Central memory CD8-positive, alpha-beta T cell (primary cell): ENCODE data around the gene ASCL2.

ENCODE experiments used
- ATAC-seq: fragments of 150-1000 bp; cut with Tn5 transposase; replicated peaks from 2 replicates; pipeline ENCODE4 v1.10.0; 2022; ENCODE audit warnings: mild to moderate bottlenecking, moderate FRiP score, moderate number of reproducible peaks; ENCODE audit not compliant: poor library complexity, severe bottlenecking; ENCODE audit errors: extremely low read depth
- DNase-seq, 2 donors: peaks; one replicate each; pipeline ENCODE4 v3.0.0; 2021; ENCODE audit warnings: low spot score in 2 of 2
- H3K27ac Mint-ChIP-seq: one replicate; pipeline ENCODE4 v1.8.0; 2022; ENCODE audit warnings: low read depth, mild to moderate bottlenecking, moderate library complexity, mixed read lengths
- H3K27me3 Mint-ChIP-seq: one replicate; pipeline ENCODE4 v1.8.0; 2022; ENCODE audit warnings: mixed read lengths
- H3K36me3 Mint-ChIP-seq: one replicate; pipeline ENCODE4 v1.8.0; 2022; ENCODE audit warnings: mild to moderate bottlenecking, moderate library complexity, mixed read lengths; ENCODE audit not compliant: insufficient read depth
- H3K4me1 Mint-ChIP-seq: one replicate; pipeline ENCODE4 v1.8.0; 2022; ENCODE audit warnings: mixed read lengths
- H3K4me3 Mint-ChIP-seq: one replicate; pipeline ENCODE4 v1.8.0; 2022; ENCODE audit warnings: mild to moderate bottlenecking, moderate library complexity, mixed read lengths
- H3K9me3 Mint-ChIP-seq: one replicate; pipeline ENCODE4 v1.8.0; 2022; ENCODE audit warnings: mixed read lengths

ASCL2 gene

GRCh38 chr11:2305788-2306451 lies 35.5 kb upstream of the ASCL2 start:
- Mint-ChIP-seq H3K36me3 (peaks cover 16% of the 10 kb centered on the region), H3K9me3 (no peaks in the 10 kb centered on the region), H3K4me1 (peaks cover 48% of the 10 kb centered on the region), H3K27ac (peak overlapping the region; percentile 98), H3K4me3 (peak overlapping the region; percentile 89), H3K27me3 (no peaks in the 10 kb centered on the region)
- DNase-seq: no peak
- no peak for ATAC-seq

- no peaks in the 10 kb centered on the region for H3K9me3 Mint-ChIP-seq
- peak overlapping the region; percentile 98 for H3K27ac Mint-ChIP-seq
- ATAC-seq (peak; percentile 40), DNase-seq (peak; percentile 66 to 85)
- H3K4me3 Mint-ChIP-seq: peak overlapping the region; percentile 89
- peaks cover 54% of the 10 kb centered on the region for H3K4me1 Mint-ChIP-seq
- H3K27me3 Mint-ChIP-seq: no peaks in the 10 kb centered on the region
- peaks cover 18% of the 10 kb centered on the region for H3K36me3 Mint-ChIP-seq
Measured at GRCh38 chr11:2305140-2305778, 34.9 kb upstream of the ASCL2 start.

GRCh38 chr11:2304506-2305139 lies 34.2 kb upstream of the ASCL2 start:
- ATAC-seq (no peak), DNase-seq (no peak)
- no peaks in the 10 kb centered on the region for H3K9me3 Mint-ChIP-seq
- H3K27ac Mint-ChIP-seq: peak overlapping the region; percentile 70
- peaks cover 19% of the 10 kb centered on the region for H3K36me3 Mint-ChIP-seq
- H3K27me3 Mint-ChIP-seq: no peaks in the 10 kb centered on the region
- H3K4me3 Mint-ChIP-seq: peak overlapping the region; percentile 89
- peaks cover 57% of the 10 kb centered on the region for H3K4me1 Mint-ChIP-seq

GRCh38 chr11:2303627-2304505 lies 33.5 kb upstream of the ASCL2 start:
- Mint-ChIP-seq H3K27me3 (no peaks in the 10 kb centered on the region), H3K9me3 (no peaks in the 10 kb centered on the region), H3K4me1 (peaks cover 62% of the 10 kb centered on the region), H3K4me3 (peak overlapping the region; percentile 89), H3K27ac (peak overlapping the region; percentile 70), H3K36me3 (peaks cover 23% of the 10 kb centered on the region)
- ATAC-seq: no peak
- DNase-seq: peak; percentile 8 to 13

- no peaks in the 10 kb centered on the region for H3K9me3 Mint-ChIP-seq
- DNase-seq: peak; percentile 4 to 14
- peaks cover 29% of the 10 kb centered on the region for H3K36me3 Mint-ChIP-seq
- no peaks in the 10 kb centered on the region for H3K27me3 Mint-ChIP-seq
- no peak for ATAC-seq
- peak overlapping the region; percentile 73 for H3K27ac Mint-ChIP-seq
- peaks cover 64% of the 10 kb centered on the region for H3K4me1 Mint-ChIP-seq
- H3K4me3 Mint-ChIP-seq: peak overlapping the region; percentile 89
Measured at GRCh38 chr11:2302896-2303626, 32.7 kb upstream of the ASCL2 start.

GRCh38 chr11:2302306-2302895 lies 32.0 kb upstream of the ASCL2 start:
- Mint-ChIP-seq H3K27ac (peak overlapping the region; percentile 73), H3K9me3 (no peaks in the 10 kb centered on the region), H3K4me3 (peak overlapping the region; percentile 89), H3K27me3 (no peaks in the 10 kb centered on the region), H3K4me1 (peaks cover 71% of the 10 kb centered on the region), H3K36me3 (peaks cover 28% of the 10 kb centered on the region)
- peak; percentile 13 to 17 for DNase-seq
- peak; percentile 40 for ATAC-seq

- ATAC-seq (peak; percentile 63), DNase-seq (peak; percentile 31 to 34)
- H3K9me3 Mint-ChIP-seq: no peaks in the 10 kb centered on the region
- peak within 1 kb of the TSS; percentile 73 for H3K27ac Mint-ChIP-seq
- H3K4me1 Mint-ChIP-seq: peaks cover 74% of the 10 kb centered on the region
- H3K27me3 Mint-ChIP-seq: no peaks in the 10 kb centered on the region
- peak within 1 kb of the TSS; percentile 89 for H3K4me3 Mint-ChIP-seq
- peaks cover 27% of the 10 kb centered on the region for H3K36me3 Mint-ChIP-seq
Measured at GRCh38 chr11:2301631-2302305, 31.4 kb upstream of the ASCL2 start, which contains the start of the genes C11orf21 and TSPAN32. Gene C11orf21, minus strand, starts transcription at chr11:2301918. Its CDS starts 110 bp downstream, at chr11:2301808. Gene TSPAN32, plus strand, starts transcription at chr11:2302013. Its CDS starts 137 bp downstream, at chr11:2302150.

- Mint-ChIP-seq H3K4me1 (peaks cover 71% of the 10 kb centered on the region), H3K36me3 (peaks cover 25% of the 10 kb centered on the region), H3K9me3 (no peaks in the 10 kb centered on the region), H3K4me3 (peak overlapping the region; percentile 89), H3K27ac (peak overlapping the region; percentile 73), H3K27me3 (no peaks in the 10 kb centered on the region)
- ATAC-seq (no peak), DNase-seq (peak; percentile 9 to 13)
Measured at GRCh38 chr11:2300936-2301630, 30.7 kb upstream of the ASCL2 start.

- peak overlapping the region; percentile 89 for H3K4me3 Mint-ChIP-seq
- peaks cover 66% of the 10 kb centered on the region for H3K4me1 Mint-ChIP-seq
- peak; percentile 11 to 14 for DNase-seq
Measured at GRCh38 chr11:2300290-2300935, 30.0 kb upstream of the ASCL2 start.

GRCh38 chr11:2299773-2300172 lies 29.4 kb upstream of the ASCL2 start:
- ATAC-seq (no peak), DNase-seq (peak in 1 of 2 donors; percentile 10)
- peak overlapping the region; percentile 73 for H3K27ac Mint-ChIP-seq

More at GRCh38 chr11:2300290-2300935, 30.0 kb upstream of the ASCL2 start:
- Mint-ChIP-seq H3K9me3 (no peaks in the 10 kb centered on the region), H3K36me3 (peaks cover 23% of the 10 kb centered on the region), H3K27ac (peak overlapping the region; percentile 73), H3K27me3 (no peaks in the 10 kb centered on the region)
- peak; percentile 12 for ATAC-seq

More at GRCh38 chr11:2299773-2300172, 29.4 kb upstream of the ASCL2 start:
- peak overlapping the region; percentile 89 for H3K4me3 Mint-ChIP-seq
- no peaks in the 10 kb centered on the region for H3K9me3 Mint-ChIP-seq
- H3K36me3 Mint-ChIP-seq: peaks cover 19% of the 10 kb centered on the region
- H3K27me3 Mint-ChIP-seq: no peaks in the 10 kb centered on the region
- H3K4me1 Mint-ChIP-seq: peaks cover 64% of the 10 kb centered on the region
